HG03060 (cell line): ENCODE data around the gene UBR4.

Experiments used
- ATAC-seq: cut with Tn5 transposase; IDR thresholded peaks from one replicate; pipeline ENCODE4 v1.9.1; 2021; ENCODE audit warnings: low read depth, moderate number of reproducible peaks; ENCODE audit not compliant: unreplicated experiment

Gene UBR4

DNA sequence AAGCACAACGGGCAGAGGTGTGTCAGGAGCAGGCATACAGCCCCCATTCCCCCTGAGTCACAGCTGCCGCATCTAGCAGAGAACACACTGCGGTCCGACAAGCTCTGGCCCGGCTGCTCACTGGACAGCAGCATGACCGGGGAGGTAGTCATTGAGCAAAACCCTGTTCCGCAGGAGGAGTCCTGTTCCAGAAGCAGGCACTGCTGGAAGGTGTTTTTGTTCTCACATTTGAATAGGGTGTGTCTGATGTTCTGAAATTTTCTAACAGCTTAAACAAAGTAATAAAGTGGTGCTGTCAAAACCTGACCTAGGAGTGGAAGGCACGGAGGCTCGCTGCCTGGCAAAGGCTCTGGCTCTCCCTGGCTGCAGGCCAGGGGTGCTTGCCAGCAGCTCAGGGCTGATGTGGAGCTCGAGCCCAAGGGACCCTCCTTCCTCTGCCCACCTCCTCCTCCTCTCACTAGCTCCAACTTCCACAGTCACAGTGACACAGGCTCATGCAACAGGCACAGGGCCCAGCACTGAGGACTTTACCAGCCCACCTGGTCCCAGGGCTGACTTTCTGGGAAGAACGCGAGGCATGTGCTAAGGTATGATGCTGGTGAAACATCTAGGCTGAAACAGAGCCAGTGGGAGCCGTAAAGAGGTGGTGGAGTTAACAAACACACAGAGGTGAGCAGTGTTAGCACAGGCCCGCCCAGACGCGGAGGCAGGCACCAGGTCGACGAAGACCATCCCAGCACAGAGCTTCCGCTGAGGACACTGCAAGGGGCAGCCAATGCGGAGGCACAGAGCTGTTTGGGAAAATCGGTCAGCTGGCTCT is 135.0 kb downstream of the UBR4 start:
- no peak for ATAC-seq

GRCh38 chr1:19074361-19074901 is 135.6 kb downstream of the UBR4 start:
- no peak for ATAC-seq

GRCh38 chr1:19073311-19074186 is 136.5 kb downstream of the UBR4 start:
- no peak for ATAC-seq

GRCh38 chr1:19072285-19072981 is 137.6 kb downstream of the UBR4 start:
- ATAC-seq: no peak

DNA sequence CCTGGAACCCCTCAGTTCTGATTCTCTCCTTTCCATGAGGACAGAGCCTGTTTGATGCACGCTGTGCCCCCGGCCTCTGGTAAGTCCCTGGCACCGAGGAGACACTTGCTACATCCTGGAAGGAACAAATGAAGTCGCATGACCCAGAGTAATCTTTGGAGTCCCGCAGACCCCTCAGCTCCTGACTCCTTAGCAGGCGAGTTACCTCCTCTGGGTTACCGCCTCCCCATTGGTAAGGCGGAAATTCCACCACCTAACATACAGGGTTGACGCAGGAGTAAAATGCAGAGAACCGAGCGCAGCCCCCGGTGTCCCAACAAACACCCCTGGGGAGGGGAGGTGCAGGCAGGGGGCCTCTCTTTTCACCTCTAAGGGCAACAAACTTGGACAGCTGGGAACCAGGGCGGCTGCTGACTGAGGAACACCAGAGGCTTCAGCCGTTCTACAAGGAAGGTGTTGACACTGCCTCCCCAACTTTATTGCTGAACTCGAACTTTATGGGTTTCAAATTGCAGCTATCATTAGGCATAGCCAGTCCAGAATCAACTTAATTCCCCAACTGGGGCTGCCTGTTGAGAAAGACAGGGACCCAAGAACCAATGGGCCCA is 138.3 kb downstream of the UBR4 start:
- ATAC-seq: no peak

- no peak for ATAC-seq
Measured at GRCh38 chr1:19070891-19071621, 139.0 kb downstream of the UBR4 start.

- ATAC-seq: no peak
Measured at GRCh38 chr1:19070197-19070651, 139.8 kb downstream of the UBR4 start.

GRCh38 chr1:19068639-19069276 is 141.3 kb downstream of the UBR4 start:
- ATAC-seq: no peak

DNA sequence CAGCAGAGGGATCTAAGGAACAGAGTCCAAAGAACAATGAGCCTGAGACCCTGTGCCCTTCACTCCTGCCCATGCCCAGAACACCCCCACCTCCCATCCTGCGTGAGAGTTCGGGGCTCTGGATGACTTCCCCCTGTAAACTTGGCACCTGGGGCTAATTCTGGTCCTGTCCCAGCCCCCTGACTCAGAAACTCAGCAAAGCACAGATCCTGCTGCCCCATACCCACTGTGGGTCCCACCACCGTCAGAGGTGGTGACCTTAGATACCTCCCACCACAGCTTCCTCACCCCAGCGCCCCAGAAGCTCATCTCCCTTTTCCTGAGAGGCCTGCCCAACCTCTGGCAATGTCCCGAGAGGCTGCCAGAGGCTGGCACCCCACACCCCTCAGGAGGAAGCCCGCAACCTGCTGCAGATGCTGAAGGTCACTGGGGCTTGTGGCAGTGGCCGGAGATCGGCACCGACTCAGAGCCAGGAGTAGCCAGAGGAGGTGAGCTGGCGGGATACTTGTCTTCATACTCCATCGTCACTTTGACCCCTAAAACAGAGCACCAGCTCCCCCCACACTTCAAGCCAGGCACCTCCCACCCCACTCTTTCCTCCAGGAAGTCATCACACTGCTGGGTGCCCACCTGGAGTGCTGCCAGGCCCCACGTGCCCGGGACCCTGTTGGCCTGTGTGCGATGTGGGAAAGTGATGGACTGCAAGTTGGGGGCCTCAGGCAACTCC is 142.0 kb downstream of the UBR4 start:
- ATAC-seq: no peak

DNA sequence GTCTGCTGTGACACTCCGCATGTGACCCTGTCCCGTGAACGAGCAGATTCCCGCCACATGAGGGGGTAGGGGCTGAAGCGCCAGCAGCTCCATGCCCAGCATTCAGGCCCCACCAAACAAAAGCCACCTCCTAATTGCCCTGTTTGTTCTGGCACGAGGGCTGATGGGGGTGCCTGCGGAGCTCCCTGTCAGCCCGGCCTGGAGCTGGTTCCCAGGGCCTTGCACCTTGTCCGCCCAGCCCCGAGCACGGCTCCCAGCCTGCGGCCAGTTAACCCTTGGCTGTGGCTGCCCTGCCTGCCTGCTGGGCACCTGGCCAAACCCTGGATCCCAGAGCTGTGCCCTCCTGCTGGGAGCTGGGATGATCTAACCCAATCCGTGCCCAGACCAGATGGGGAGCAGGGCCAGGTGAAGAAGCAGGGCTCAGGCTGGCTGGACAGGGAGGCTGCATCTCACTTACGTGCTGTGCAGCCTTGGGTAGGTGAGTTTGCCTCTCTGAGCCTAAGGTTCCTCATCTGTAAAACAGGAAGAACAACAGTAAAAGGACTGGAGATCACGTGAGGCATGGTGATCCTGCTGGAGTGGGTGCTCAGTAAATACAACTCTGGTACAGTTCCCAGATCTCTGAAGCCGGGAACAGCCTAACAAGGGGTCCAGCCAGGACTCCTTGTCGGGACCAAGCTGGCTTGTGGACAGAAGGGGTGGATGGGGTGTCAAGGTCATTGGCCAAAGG is 142.7 kb downstream of the UBR4 start:
- no peak for ATAC-seq

DNA sequence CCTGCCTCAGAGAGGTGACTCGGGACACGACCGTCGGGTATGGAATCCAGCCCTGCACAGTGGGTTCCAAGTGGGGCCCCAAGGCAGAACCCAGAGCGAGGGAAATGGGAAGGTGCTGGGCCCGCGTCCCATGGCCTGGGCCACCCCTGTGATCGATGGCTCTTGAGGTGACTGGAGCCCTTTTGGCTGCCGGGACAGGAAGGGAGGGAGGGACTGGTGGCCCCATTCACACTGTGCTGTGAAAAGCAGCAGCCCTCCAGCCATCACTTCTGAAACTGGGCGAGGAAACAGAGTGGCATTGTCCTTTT is 143.2 kb downstream of the UBR4 start:
- ATAC-seq: no peak

DNA sequence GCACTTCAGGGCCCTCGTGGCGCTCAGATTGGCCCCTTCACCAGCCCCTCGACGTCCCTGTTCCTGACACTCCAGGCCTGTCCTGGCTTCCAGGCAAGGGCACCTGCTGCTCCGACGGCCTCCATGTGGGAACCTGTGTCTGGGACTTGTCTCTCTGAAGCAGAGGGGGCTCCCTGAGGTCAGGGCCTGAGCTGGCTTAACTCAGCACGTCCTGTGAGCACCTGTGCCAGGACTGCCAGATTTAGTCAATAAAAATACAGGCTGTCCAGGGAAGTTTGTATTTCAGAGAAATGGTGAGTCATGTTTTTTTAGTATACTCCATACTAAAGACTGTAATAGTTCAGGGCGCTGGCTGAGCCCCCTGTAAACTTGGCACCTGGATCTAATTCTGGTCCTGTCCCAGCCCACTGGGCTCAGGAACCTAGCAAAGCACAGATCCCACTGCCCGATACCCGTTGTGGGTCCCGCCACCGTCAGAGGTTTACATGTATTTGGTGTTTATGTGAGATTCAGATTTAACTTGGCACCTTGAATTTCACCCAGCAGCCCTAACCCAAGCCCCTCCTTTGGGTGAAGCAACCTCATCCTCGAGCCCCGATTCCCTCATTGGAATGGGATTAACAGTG is 143.7 kb downstream of the UBR4 start:
- ATAC-seq: no peak

GRCh38 chr1:19065526-19066247 is 144.4 kb downstream of the UBR4 start:
- no peak for ATAC-seq

GRCh38 chr1:19064906-19065450 is 145.1 kb downstream of the UBR4 start:
- no peak for ATAC-seq

DNA sequence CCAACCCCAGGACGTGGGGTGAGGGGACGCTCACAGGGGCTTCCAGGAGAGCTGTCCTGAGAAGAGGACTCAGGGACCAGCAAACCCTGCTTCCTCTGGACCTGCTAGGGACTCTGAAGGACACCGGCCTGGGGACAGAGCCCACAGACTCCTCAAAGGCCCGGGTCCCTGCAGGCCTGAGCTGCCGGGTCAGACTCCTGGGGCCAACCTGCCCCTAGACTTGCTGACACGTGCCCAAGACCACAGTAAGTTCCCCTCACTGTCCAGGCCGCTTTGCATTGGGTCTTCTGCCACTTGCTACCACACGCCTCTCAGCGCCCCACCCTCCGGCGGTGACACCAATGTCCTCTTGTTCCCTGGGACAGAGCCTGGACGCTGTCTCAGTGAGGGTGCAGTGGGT is 146.9 kb downstream of the UBR4 start:
- no peak for ATAC-seq

DNA sequence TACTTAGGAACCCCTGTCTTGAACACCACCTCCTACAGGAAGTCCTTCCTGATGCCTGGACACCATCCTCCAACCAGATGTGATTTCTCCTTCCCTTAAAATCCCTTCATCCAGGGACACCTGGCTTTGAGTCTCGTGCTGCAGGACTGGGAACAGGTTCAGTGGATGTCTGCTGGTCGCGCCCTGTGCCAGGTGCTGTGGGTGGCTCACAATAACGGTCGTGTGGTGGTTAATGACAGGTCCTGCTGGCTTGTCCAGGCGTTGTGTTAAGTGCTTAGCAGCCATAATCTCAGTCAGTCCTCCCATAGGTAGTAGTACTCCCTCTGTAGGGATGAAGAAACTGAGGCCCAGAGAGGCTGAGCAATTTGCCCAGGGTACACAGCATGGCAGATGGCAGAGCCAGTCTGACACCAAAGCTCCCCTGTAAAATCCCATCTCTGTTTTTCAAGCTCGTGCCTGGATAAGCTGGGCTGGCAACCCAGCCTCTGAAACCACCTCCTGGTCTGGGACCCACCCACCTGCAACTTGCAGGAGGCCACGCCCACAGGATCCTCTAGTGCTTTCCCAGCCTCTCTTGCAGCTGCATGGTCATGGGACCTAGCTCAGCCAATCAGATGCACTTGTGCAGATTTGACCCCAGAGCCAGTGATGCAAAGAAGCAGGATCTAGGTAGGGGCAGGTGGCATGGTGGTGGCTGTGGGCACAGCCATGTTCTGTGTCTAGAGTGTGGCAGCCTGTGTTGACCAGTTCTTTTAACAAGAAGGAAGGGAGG is 147.6 kb downstream of the UBR4 start:
- ATAC-seq: no peak
